Fibroblast of lung (primary cell): ENCODE results near the gene GTF3C1. TPM values are rescaled to one million over a fixed set of nuclear protein-coding genes. Genes with fewer than 3 reads are reported as not detected.

ENCODE experiments used
- DNase-seq, 2 donors: peaks; one replicate each; pipeline versions ENCODE4 v3.0.0 to v3.0.0-alpha.2; 2010; ENCODE audit warnings: low read depth in 2 of 2
- H2AFZ ChIP-seq: 2 replicates; pipeline ENCODE4 v1.5.1; 2012; ENCODE audit warnings: low read length, control low read depth, inconsistent platforms
- H3K27ac ChIP-seq: 2 replicates; pipeline ENCODE4 v1.5.1; 2011; ENCODE audit warnings: low read length, control low read depth; ENCODE audit not compliant: insufficient read depth
- H3K27me3 ChIP-seq: 2 replicates; pipeline ENCODE4 v1.5.1; 2011; ENCODE audit warnings: mild to moderate bottlenecking, low read length; ENCODE audit not compliant: control insufficient read depth, insufficient read depth
- H3K36me3 ChIP-seq: 2 replicates; pipeline ENCODE4 v1.5.1; 2011; ENCODE audit warnings: low read length; ENCODE audit not compliant: control insufficient read depth, insufficient read depth
- H3K4me1 ChIP-seq: 2 replicates; pipeline ENCODE4 v1.5.1; 2011; ENCODE audit warnings: low read length; ENCODE audit not compliant: control insufficient read depth, insufficient read depth; ENCODE audit errors: extremely low read depth
- H3K4me2 ChIP-seq: 2 replicates; pipeline ENCODE4 v1.5.1; 2011; ENCODE audit warnings: low read length, control low read depth; ENCODE audit not compliant: insufficient read depth; ENCODE audit errors: extremely low read depth
- H3K4me3 ChIP-seq, 4 experiments: fragments of 200-600 bp in 1 of 4; sonication (generic) in 1 of 4; replicated peaks in 1 of 4; 2 replicates each; pipeline ENCODE4 v1.5.1; 2011 to 2016; ENCODE audit warnings: low read length in 4 of 4, low read depth in 3 of 4, mild to moderate bottlenecking in 3 of 4, control low read depth in 2 of 4, inconsistent platforms in 1 of 4, mixed read lengths in 1 of 4; ENCODE audit not compliant: insufficient read depth in 1 of 4; ENCODE audit errors: control extremely low read depth in 1 of 4
- H3K79me2 ChIP-seq: 2 replicates; pipeline ENCODE4 v1.5.1; 2012; ENCODE audit warnings: mild to moderate bottlenecking, low read length, inconsistent platforms; ENCODE audit not compliant: control insufficient read depth, insufficient read depth
- H3K9ac ChIP-seq: 2 replicates; pipeline ENCODE4 v1.5.1; 2011; ENCODE audit warnings: mild to moderate bottlenecking, low read length, control low read depth; ENCODE audit not compliant: insufficient read depth
- H3K9me3 ChIP-seq: 2 replicates; pipeline ENCODE4 v1.5.1; 2012; ENCODE audit warnings: low read depth, low read length; ENCODE audit not compliant: control insufficient read depth, insufficient read depth
- H4K20me1 ChIP-seq: 2 replicates; pipeline ENCODE4 v1.5.1; 2011; ENCODE audit warnings: low read length; ENCODE audit not compliant: control insufficient read depth, insufficient read depth; ENCODE audit errors: extremely low read depth
- CTCF ChIP-seq, 2 donors: IDR thresholded peaks in 1 of 2; conservative IDR thresholded peaks in 1 of 2; 1 replicate in 1 of 2; 2 replicates in 1 of 2; pipeline ENCODE4 v1.5.1; 2011 to 2012; ENCODE audit warnings: low read length in 2 of 2, control low read depth in 1 of 2, inconsistent platforms in 1 of 2, low read depth in 1 of 2, mild to moderate bottlenecking in 1 of 2
- EZH2 ChIP-seq: IDR thresholded peaks from 2 replicates; pipeline ENCODE4 v1.5.1; 2012; ENCODE audit warnings: low read length, control low read depth, mild to moderate bottlenecking; ENCODE audit errors: missing control alignments
- polyA plus RNA-seq, 2 donors: library from polyadenylated mRNA; depleted of rRNA in 1 of 2; stranded (reverse) in 1 of 2; unstranded in 1 of 2; fragments of >200 nt; gene quantifications; 2 replicates each; pipeline ENCODE4 v1.2.1, GENCODE V29; 2011 to 2012; ENCODE audit warnings: missing spikeins in 1 of 2
- total RNA-seq: library from RNA; depleted of rRNA; stranded (reverse); fragments of >200 nt; gene quantifications from 2 replicates; pipeline ENCODE4 v1.2.1, GENCODE V29; 2014

GTF3C1 gene
- total and polyA plus RNA-seq, 2 donors (not counting 1 experiment from before 2014, with no cell fraction given): 20.1 to 75.3 TPM

- no peak overlapping the region for H2AFZ ChIP-seq
- no peaks in the 10 kb centered on the region for H3K79me2 ChIP-seq
- no peak overlapping the region for H3K4me2 ChIP-seq
- H3K4me3 ChIP-seq: no peak overlapping the region
- no peaks in the 10 kb centered on the region for H4K20me1 ChIP-seq
- no peak for DNase-seq
- H3K4me1 ChIP-seq: no peaks in the 10 kb centered on the region
- H3K36me3 ChIP-seq: no peaks in the 10 kb centered on the region
- H3K27me3 ChIP-seq: no peaks in the 10 kb centered on the region
- no peaks in the 10 kb centered on the region for H3K9me3 ChIP-seq
- H3K9ac ChIP-seq: no peak overlapping the region
- TF ChIP-seq CTCF (conservative IDR thresholded peaks at IDR 0.05 in 1 of 2, IDR thresholded peaks at IDR 0.05 in 1 of 2; ENCODE audit: low read depth in 1 of 2, low read length in 2 of 2): no peak
- no peak for TF ChIP-seq EZH2
- H3K27ac ChIP-seq: no peak overlapping the region
Observed at GRCh38 chr16:27597361-27597760, 47.6 kb upstream of the GTF3C1 start.

- Histone ChIP-seq H2AFZ (no peak overlapping the region), H3K27me3 (no peaks in the 10 kb centered on the region), H4K20me1 (no peaks in the 10 kb centered on the region), H3K4me2 (no peak overlapping the region), H3K9ac (no peak overlapping the region), H3K27ac (no peak overlapping the region), H3K36me3 (no peaks in the 10 kb centered on the region), H3K4me3 (no peak overlapping the region), H3K9me3 (no peaks in the 10 kb centered on the region), H3K4me1 (no peaks in the 10 kb centered on the region), H3K79me2 (no peaks in the 10 kb centered on the region)
- no peak for TF ChIP-seq CTCF (conservative IDR thresholded peaks at IDR 0.05 in 1 of 2, IDR thresholded peaks at IDR 0.05 in 1 of 2; ENCODE audit: low read depth in 1 of 2, low read length in 2 of 2)
- no peak for TF ChIP-seq EZH2
- no peak for DNase-seq
Observed at GRCh38 chr16:27596411-27596810, 46.7 kb upstream of the GTF3C1 start.

- Histone ChIP-seq H3K4me3 (no peak overlapping the region), H3K9ac (no peak overlapping the region), H3K36me3 (no peaks in the 10 kb centered on the region), H3K27ac (no peak overlapping the region), H4K20me1 (no peaks in the 10 kb centered on the region), H3K9me3 (no peaks in the 10 kb centered on the region), H3K4me1 (no peaks in the 10 kb centered on the region), H2AFZ (no peak overlapping the region), H3K27me3 (no peaks in the 10 kb centered on the region), H3K79me2 (no peaks in the 10 kb centered on the region), H3K4me2 (no peak overlapping the region)
- DNase-seq: peak in 1 of 2 donors; percentile 43
- TF ChIP-seq EZH2 (no peak), CTCF (conservative IDR thresholded peaks at IDR 0.05 in 1 of 2, IDR thresholded peaks at IDR 0.05 in 1 of 2; ENCODE audit: low read depth in 1 of 2, low read length in 2 of 2) (no peak)
Observed at GRCh38 chr16:27595993-27596392, 46.3 kb upstream of the GTF3C1 start.
